MM.1S (cell line): ENCODE data around the gene CSDE1.

Experiments used
- DNase-seq: peaks from one replicate; pipeline ENCODE4 v3.0.0-alpha.2; 2015
- H2AFZ ChIP-seq: fragments of 300-600 bp; sonication (generic); 2 replicates; pipeline ENCODE4 v1.6.0; 2016; ENCODE audit warnings: antibody characterized with exemption, low read length
- H3F3A ChIP-seq: fragments of 300-600 bp; sonication (generic); 2 replicates; pipeline ENCODE4 v1.6.1; 2016; ENCODE audit warnings: mild to moderate bottlenecking, antibody characterized with exemption, low read length, moderate library complexity, mixed read lengths; ENCODE audit not compliant: insufficient read depth
- H3K27ac ChIP-seq: fragments of 300-600 bp; sonication (generic); 2 replicates; pipeline ENCODE4 v1.5.1; 2016; ENCODE audit warnings: mild to moderate bottlenecking, low read length
- H3K27me3 ChIP-seq: fragments of 300-600 bp; sonication (generic); replicated peaks from 2 replicates; pipeline ENCODE4 v1.6.0; 2016; ENCODE audit warnings: low read length; ENCODE audit not compliant: insufficient read depth
- H3K36me3 ChIP-seq: fragments of 300-600 bp; sonication (generic); replicated peaks from 2 replicates; pipeline ENCODE4 v1.6.1; 2016; ENCODE audit warnings: mild to moderate bottlenecking, low read length, mixed read lengths; ENCODE audit not compliant: insufficient read depth
- H3K4me1 ChIP-seq: fragments of 300-600 bp; sonication (generic); 2 replicates; pipeline ENCODE4 v1.6.1; 2016; ENCODE audit warnings: low read length, mixed read lengths
- H3K4me2 ChIP-seq: fragments of 300-600 bp; sonication (generic); 2 replicates; pipeline ENCODE4 v1.6.0; 2016; ENCODE audit warnings: low read depth, low read length
- H3K4me3 ChIP-seq: fragments of 300-600 bp; sonication (generic); 2 replicates; pipeline ENCODE4 v1.5.1; 2016; ENCODE audit warnings: low read length, mixed read lengths
- H3K79me2 ChIP-seq: fragments of 300-600 bp; sonication (generic); 2 replicates; pipeline ENCODE4 v1.6.1; 2016; ENCODE audit warnings: mixed run types, low read length, mixed read lengths
- H3K9ac ChIP-seq: fragments of 300-600 bp; sonication (generic); 2 replicates; pipeline ENCODE4 v1.6.1; 2016; ENCODE audit warnings: low read length, mixed read lengths
- H3K9me2 ChIP-seq: fragments of 300-600 bp; sonication (generic); replicated peaks from 2 replicates; pipeline ENCODE4 v1.6.1; 2016; ENCODE audit warnings: mild to moderate bottlenecking, low read length, mixed read lengths; ENCODE audit not compliant: insufficient read depth
- H3K9me3 ChIP-seq: fragments of 300-600 bp; sonication (generic); replicated peaks from 2 replicates; pipeline ENCODE4 v1.6.1; 2016; ENCODE audit warnings: mild to moderate bottlenecking, low read length, mixed read lengths; ENCODE audit not compliant: insufficient read depth
- H4K20me1 ChIP-seq: fragments of 300-600 bp; sonication (generic); 2 replicates; pipeline ENCODE4 v1.6.1; 2016; ENCODE audit warnings: mild to moderate bottlenecking, low read length, moderate library complexity, mixed read lengths; ENCODE audit not compliant: insufficient read depth
- EZH2 ChIP-seq: fragments of 300-600 bp; sonication (generic); optimal IDR thresholded peaks from 2 replicates; pipeline ENCODE3; 2017; ENCODE audit warnings: low read depth, mild to moderate bottlenecking, antibody characterized with exemption, low read length, mixed read lengths
- EZH2phosphoT487 ChIP-seq: fragments of 300-600 bp; sonication (generic); IDR thresholded peaks from 2 replicates; pipeline ENCODE4 v1.6.1; 2018; ENCODE audit warnings: antibody characterized with exemption, low read length
- TF ChIP-seq, protein P1 (sequence below): fragments of 300-600 bp; sonication (generic); IDR thresholded peaks from 2 replicates; pipeline ENCODE4 v1.5.1; 2016; ENCODE audit warnings: antibody characterized with exemption, low read length, mixed read lengths

Gene CSDE1

GRCh38 chr1:114741963-114742746, 15.6 kb downstream of the CSDE1 start:
- Histone ChIP-seq H3K36me3 (no peaks in the 10 kb centered on the region; the same call in 1 of the 2 replicates), H2AFZ (no peak overlapping the region), H3K27me3 (no peaks in the 10 kb centered on the region), H3K4me3 (no peak overlapping the region), H3K9ac (no peak overlapping the region), H3K4me2 (no peak overlapping the region), H3K9me2 (no peaks in the 10 kb centered on the region), H4K20me1 (no peaks in the 10 kb centered on the region), H3K4me1 (no peaks in the 10 kb centered on the region), H3K79me2 (peaks cover 84% of the 10 kb centered on the region), H3K27ac (no peak overlapping the region), H3F3A (no peaks in the 10 kb centered on the region), H3K9me3 (no peaks in the 10 kb centered on the region)
- TF ChIP-seq, protein P1, sequence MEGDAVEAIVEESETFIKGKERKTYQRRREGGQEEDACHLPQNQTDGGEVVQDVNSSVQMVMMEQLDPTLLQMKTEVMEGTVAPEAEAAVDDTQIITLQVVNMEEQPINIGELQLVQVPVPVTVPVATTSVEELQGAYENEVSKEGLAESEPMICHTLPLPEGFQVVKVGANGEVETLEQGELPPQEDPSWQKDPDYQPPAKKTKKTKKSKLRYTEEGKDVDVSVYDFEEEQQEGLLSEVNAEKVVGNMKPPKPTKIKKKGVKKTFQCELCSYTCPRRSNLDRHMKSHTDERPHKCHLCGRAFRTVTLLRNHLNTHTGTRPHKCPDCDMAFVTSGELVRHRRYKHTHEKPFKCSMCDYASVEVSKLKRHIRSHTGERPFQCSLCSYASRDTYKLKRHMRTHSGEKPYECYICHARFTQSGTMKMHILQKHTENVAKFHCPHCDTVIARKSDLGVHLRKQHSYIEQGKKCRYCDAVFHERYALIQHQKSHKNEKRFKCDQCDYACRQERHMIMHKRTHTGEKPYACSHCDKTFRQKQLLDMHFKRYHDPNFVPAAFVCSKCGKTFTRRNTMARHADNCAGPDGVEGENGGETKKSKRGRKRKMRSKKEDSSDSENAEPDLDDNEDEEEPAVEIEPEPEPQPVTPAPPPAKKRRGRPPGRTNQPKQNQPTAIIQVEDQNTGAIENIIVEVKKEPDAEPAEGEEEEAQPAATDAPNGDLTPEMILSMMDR: no peak
- TF ChIP-seq EZH2 (no peak), EZH2phosphoT487 (no peak)
- DNase-seq: no peak

GRCh38 chr1:114740331-114740730, 17.5 kb downstream of the CSDE1 start:
- Histone ChIP-seq H3F3A (no peaks in the 10 kb centered on the region), H3K27ac (no peak overlapping the region), H2AFZ (no peak overlapping the region), H3K9me2 (no peaks in the 10 kb centered on the region), H3K4me1 (no peaks in the 10 kb centered on the region), H3K4me2 (no peak overlapping the region), H3K9ac (no peak overlapping the region), H4K20me1 (no peaks in the 10 kb centered on the region), H3K79me2 (peaks cover 75% of the 10 kb centered on the region), H3K9me3 (no peaks in the 10 kb centered on the region), H3K4me3 (no peak overlapping the region), H3K27me3 (no peaks in the 10 kb centered on the region), H3K36me3 (no peaks in the 10 kb centered on the region; the same call in 1 of the 2 replicates)
- TF ChIP-seq, protein P1: no peak
- TF ChIP-seq EZH2phosphoT487 (no peak), EZH2 (no peak)
- no peak for DNase-seq

- Histone ChIP-seq H3F3A (no peaks in the 10 kb centered on the region), H3K9ac (no peak overlapping the region), H2AFZ (no peak overlapping the region), H3K4me3 (no peak overlapping the region), H3K4me2 (no peak overlapping the region), H3K9me2 (no peaks in the 10 kb centered on the region), H3K36me3 (no peaks in the 10 kb centered on the region; the same call in 1 of the 2 replicates), H4K20me1 (no peaks in the 10 kb centered on the region), H3K9me3 (no peaks in the 10 kb centered on the region), H3K27me3 (no peaks in the 10 kb centered on the region), H3K79me2 (peaks cover 49% of the 10 kb centered on the region), H3K4me1 (no peaks in the 10 kb centered on the region), H3K27ac (no peak overlapping the region)
- no peak for TF ChIP-seq EZH2
- TF ChIP-seq EZH2phosphoT487: no peak
- TF ChIP-seq, protein P1: no peak
- no peak for DNase-seq
Measured at GRCh38 chr1:114737314-114737849, 20.4 kb downstream of the CSDE1 start.
